ENCODE results near the gene LOXHD1.
A peak's percentile ranks its signal among the peaks of the same experiment; 100 is the strongest.

LOXHD1 gene

GRCh38 chr18:46481847-46482245 lies 175.2 kb downstream of the LOXHD1 start (continued):
- TF ChIP-seq ZNF350 (tag by site-specific recombination; IDR thresholded peaks at IDR 0.05) = no peak
- TF ChIP-seq ZNF76 (tag by site-specific recombination; IDR thresholded peaks at IDR 0.05; ENCODE audit: borderline replicate concordance, low read depth) = no peak
- no peak for TF ChIP-seq ZNF37A (tag by site-specific recombination; IDR thresholded peaks at IDR 0.05)
- no peak for TF ChIP-seq ZBTB44 (tag by site-specific recombination; IDR thresholded peaks at IDR 0.05)
- TF ChIP-seq, protein P1, sequence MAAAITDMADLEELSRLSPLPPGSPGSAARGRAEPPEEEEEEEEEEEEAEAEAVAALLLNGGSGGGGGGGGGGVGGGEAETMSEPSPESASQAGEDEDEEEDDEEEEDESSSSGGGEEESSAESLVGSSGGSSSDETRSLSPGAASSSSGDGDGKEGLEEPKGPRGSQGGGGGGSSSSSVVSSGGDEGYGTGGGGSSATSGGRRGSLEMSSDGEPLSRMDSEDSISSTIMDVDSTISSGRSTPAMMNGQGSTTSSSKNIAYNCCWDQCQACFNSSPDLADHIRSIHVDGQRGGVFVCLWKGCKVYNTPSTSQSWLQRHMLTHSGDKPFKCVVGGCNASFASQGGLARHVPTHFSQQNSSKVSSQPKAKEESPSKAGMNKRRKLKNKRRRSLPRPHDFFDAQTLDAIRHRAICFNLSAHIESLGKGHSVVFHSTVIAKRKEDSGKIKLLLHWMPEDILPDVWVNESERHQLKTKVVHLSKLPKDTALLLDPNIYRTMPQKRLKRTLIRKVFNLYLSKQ (tag by site-specific recombination; IDR thresholded peaks at IDR 0.05; ENCODE audit: borderline replicate concordance) = no peak
- no peak for TF ChIP-seq ZNF280C (tag by site-specific recombination; IDR thresholded peaks at IDR 0.05)
- no peak for TF ChIP-seq ZNF169 (tag by site-specific recombination; IDR thresholded peaks at IDR 0.05)
- TF ChIP-seq, protein P2, sequence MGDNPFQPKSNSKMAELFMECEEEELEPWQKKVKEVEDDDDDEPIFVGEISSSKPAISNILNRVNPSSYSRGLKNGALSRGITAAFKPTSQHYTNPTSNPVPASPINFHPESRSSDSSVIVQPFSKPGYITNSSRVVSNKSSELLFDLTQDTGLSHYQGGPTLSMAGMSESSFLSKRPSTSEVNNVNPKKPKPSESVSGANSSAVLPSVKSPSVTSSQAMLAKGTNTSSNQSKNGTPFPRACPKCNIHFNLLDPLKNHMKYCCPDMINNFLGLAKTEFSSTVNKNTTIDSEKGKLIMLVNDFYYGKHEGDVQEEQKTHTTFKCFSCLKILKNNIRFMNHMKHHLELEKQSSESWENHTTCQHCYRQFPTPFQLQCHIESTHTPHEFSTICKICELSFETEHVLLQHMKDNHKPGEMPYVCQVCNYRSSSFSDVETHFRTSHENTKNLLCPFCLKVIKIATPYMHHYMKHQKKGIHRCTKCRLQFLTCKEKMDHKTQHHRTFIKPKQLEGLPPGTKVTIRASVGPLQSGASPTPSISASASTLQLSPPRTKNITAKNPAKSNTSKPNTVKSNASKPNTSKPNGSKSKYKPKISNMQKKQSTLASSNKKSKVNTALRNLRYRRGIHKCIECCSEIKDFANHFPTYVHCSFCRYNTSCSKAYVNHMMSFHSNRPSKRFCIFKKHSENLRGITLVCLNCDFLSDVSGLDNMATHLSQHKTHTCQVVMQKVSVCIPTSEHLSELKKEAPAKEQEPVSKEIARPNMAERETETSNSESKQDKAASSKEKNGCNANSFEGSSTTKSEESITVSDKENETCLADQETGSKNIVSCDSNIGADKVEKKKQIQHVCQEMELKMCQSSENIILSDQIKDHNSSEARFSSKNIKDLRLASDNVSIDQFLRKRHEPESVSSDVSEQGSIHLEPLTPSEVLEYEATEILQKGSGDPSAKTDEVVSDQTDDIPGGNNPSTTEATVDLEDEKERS (tag by site-specific recombination; IDR thresholded peaks at IDR 0.05) = no peak
- TF ChIP-seq SCRT1 (tag by site-specific recombination; IDR thresholded peaks at IDR 0.05; ENCODE audit: borderline replicate concordance) = no peak
- no peak for TF ChIP-seq EGR2 (tag by site-specific recombination; IDR thresholded peaks at IDR 0.05; ENCODE audit: low read depth)
- TF ChIP-seq ZNF623 (tag by site-specific recombination; IDR thresholded peaks at IDR 0.05) = no peak
- no peak for TF ChIP-seq ZNF121 (tag by site-specific recombination; IDR thresholded peaks at IDR 0.05)

GRCh38 chr18:46481048-46481846 lies 175.8 kb downstream of the LOXHD1 start:
- POLR2A ChIA-PET = no interaction called here
- no peak overlapping the region for H3K27ac ChIP-seq (ENCODE audit: extremely low read depth, low read depth, low read length)
- CTCF ChIA-PET = interaction anchor here (0.5 to 8.6 kb wide), 21 partner anchors 8 to 1025 kb away, joined by 3 to 77 read pairs (median 3); a partner anchor contains a TSS
- no peaks in the 10 kb centered on the region for H3K36me3 ChIP-seq (ENCODE audit: control insufficient read depth in 2 of 2, insufficient read depth in 1 of 2, low read length in 2 of 2)
- no peak overlapping the region for H3K4me3 ChIP-seq (ENCODE audit: low read depth, low read length)
- H3K9me3 ChIP-seq (ENCODE audit: control insufficient read depth, insufficient read depth, low read depth, low read length) = no peaks in the 10 kb centered on the region
- TF ChIP-seq SCRT2 (tag by site-specific recombination; IDR thresholded peaks at IDR 0.05) (peak; percentile 71), ZNF701 (tag by site-specific recombination; IDR thresholded peaks at IDR 0.05) (no peak), SCRT1 (tag by site-specific recombination; IDR thresholded peaks at IDR 0.05; ENCODE audit: borderline replicate concordance) (peak; percentile 64), ZNF654 (tag by site-specific recombination; IDR thresholded peaks at IDR 0.05; ENCODE audit: low read depth) (peak; percentile 22; the same call in 1 of the 2 replicates), PBX3 (CRISPR knock-in tag; IDR thresholded peaks at IDR 0.05) (no peak), ZNF148 (tag by site-specific recombination; IDR thresholded peaks at IDR 0.05; ENCODE audit: borderline replicate concordance) (no peak)
- TF ChIP-seq, protein P3, sequence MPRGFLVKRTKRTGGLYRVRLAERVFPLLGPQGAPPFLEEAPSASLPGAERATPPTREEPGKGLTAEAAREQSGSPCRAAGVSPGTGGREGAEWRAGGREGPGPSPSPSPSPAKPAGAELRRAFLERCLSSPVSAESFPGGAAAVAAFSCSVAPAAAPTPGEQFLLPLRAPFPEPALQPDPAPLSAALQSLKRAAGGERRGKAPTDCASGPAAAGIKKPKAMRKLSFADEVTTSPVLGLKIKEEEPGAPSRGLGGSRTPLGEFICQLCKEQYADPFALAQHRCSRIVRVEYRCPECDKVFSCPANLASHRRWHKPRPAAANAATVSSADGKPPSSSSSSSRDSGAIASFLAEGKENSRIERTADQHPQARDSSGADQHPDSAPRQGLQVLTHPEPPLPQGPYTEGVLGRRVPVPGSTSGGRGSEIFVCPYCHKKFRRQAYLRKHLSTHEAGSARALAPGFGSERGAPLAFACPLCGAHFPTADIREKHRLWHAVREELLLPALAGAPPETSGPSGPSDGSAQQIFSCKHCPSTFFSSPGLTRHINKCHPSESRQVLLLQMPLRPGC (tag by site-specific recombination; IDR thresholded peaks at IDR 0.05) = no peak
- no peaks in the 10 kb centered on the region; the same call in 1 of the 2 replicates for H3K4me1 ChIP-seq (ENCODE audit: control insufficient read depth, insufficient read depth, low read length)

Data from HEK293 (cell line).